ENCODE data around the gene LRP2BP. TPM values are rescaled to one million over a fixed set of nuclear protein-coding genes. Genes with fewer than 3 reads are reported as not detected.
"Not testable (repeated sequence)": the region's sequence is repeated elsewhere in the genome, so short reads cannot be mapped to it uniquely, and the experiment has no call there.

Gene LRP2BP
- total RNA-seq, 1 donor from 2014 or later, result 0.53 TPM

DNA sequence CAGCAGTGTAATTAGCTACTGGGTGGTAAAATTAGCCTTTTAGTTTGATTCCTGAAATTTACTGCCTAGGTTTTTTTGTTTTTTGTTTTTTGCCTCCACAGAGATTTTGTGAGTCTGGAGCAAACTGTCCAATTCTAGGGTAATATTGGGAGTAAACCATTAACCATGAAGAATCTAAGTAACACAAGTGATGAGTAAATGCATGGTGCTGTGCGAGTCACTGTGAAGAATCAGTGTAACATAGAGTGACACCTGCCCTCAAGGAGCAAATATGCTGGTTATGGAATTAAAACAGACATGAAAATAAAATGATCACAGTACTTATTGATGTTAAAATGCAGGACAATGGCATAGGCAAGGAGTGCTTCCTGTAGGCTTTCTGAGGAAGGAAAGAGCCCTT lies 60.1 kb downstream of the LRP2BP start:
- no peak for DNase-seq (ENCODE audit: low read depth)
- no peak for TF ChIP-seq CTCF (IDR thresholded peaks at IDR 0.05; ENCODE audit: insufficient read depth, low read length, severe bottlenecking)
- no peaks in the 10 kb centered on the region for H3K36me3 ChIP-seq (ENCODE audit: control insufficient read depth, insufficient read depth, low read length)
- no peak for FAIRE-seq
- H3K4me3 ChIP-seq (ENCODE audit: low read depth, low read length), result no peak overlapping the region
- no peaks in the 10 kb centered on the region for H3K27me3 ChIP-seq (ENCODE audit: control insufficient read depth, insufficient read depth, low read length)

DNA sequence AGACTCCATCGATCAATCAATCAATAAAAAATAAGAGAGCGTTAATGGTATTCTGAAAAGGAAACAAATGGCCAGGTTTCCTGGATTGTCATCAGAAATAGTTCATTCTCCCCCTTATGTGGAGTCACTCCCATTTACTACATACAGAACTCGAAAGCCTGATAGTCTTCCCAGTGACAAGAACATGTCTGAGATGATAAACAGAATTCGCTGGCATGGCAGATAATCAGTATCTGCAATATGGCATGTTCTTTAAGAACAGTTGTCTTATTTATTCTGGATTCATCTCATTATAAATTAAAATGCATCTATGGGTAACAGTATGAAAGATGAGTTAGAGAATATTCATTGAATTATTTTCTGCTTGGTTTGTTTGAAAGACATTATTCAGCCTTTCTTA lies 61.4 kb downstream of the LRP2BP start:
- FAIRE-seq, result no peak
- DNase-seq (ENCODE audit: low read depth), result no peak
- Histone ChIP-seq H3K36me3 (ENCODE audit: control insufficient read depth, insufficient read depth, low read length) (no peaks in the 10 kb centered on the region), H3K4me3 (ENCODE audit: low read depth, low read length) (no peak overlapping the region), H3K27me3 (ENCODE audit: control insufficient read depth, insufficient read depth, low read length) (no peaks in the 10 kb centered on the region)
- no peak for TF ChIP-seq CTCF (IDR thresholded peaks at IDR 0.05; ENCODE audit: insufficient read depth, low read length, severe bottlenecking)

- Histone ChIP-seq H3K36me3 (ENCODE audit: control insufficient read depth, insufficient read depth, low read length) (no peaks in the 10 kb centered on the region), H3K4me3 (ENCODE audit: low read depth, low read length) (no peak overlapping the region), H3K27me3 (ENCODE audit: control insufficient read depth, insufficient read depth, low read length) (no peaks in the 10 kb centered on the region)
- TF ChIP-seq CTCF (IDR thresholded peaks at IDR 0.05; ENCODE audit: insufficient read depth, low read length, severe bottlenecking), result no peak
- DNase-seq (ENCODE audit: low read depth) (no peak), FAIRE-seq (no peak)
These were observed 62.9 kb downstream of the LRP2BP start for GRCh38 chr4:185332575-185333464.

GRCh38 chr4:185329879-185330510 lies 65.7 kb downstream of the LRP2BP start:
- not testable (repeated sequence) for H3K4me3 ChIP-seq (ENCODE audit: low read depth, low read length); H3K27me3 ChIP-seq (ENCODE audit: control insufficient read depth, insufficient read depth, low read length); DNase-seq (ENCODE audit: low read depth); FAIRE-seq; H3K36me3 ChIP-seq (ENCODE audit: control insufficient read depth, insufficient read depth, low read length)

GRCh38 chr4:185328586-185328985 lies 67.1 kb downstream of the LRP2BP start:
- no peak for TF ChIP-seq CTCF (IDR thresholded peaks at IDR 0.05; ENCODE audit: insufficient read depth, low read length, severe bottlenecking)
- DNase-seq (ENCODE audit: low read depth) (no peak), FAIRE-seq (no peak)
- H3K27me3 ChIP-seq (ENCODE audit: control insufficient read depth, insufficient read depth, low read length), result no peaks in the 10 kb centered on the region
- no peaks in the 10 kb centered on the region for H3K36me3 ChIP-seq (ENCODE audit: control insufficient read depth, insufficient read depth, low read length)
- H3K4me3 ChIP-seq (ENCODE audit: low read depth, low read length), result no peak overlapping the region

DNA sequence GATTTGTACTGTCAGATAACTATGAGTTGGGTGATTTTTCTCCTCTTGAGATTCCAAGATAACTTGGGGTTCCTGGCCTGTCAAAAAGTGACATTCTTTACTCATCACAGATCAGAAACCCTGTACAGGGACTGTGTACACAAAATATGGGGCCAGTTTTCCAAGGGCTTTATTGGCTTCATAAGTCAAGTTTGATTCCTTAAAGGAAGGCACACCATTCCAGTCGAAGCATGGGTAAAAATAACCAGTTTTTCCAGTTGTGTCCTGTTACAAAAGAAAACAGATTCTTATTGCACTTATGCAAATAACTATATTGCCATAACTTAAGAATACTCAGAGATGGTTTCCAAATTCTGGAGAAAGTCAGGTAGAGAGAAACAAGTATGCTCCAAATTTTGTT lies 70.0 kb downstream of the LRP2BP start:
- peak; percentile 31 for DNase-seq (ENCODE audit: low read depth)

DNA sequence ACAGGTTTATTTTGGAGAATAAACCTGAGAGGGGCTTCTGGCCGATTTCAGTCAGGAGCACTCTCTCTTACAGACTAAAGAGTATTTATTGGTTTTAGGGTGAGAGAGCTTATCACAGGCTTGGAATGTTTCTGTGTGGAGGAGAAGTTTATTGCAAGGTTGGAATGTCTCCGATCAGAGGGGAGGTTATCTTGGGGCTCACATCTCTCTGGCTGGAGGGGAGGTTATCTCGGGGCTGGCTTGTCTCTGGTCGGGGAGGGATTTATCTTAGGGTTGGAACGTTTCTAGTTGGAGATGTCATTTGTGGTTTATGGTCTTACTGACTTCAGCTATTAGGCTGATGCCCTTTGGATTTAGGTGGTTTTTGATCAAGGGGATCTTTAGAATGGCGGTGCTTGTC lies 71.4 kb downstream of the LRP2BP start:
- not testable (repeated sequence) for H3K27me3 ChIP-seq (ENCODE audit: control insufficient read depth, insufficient read depth, low read length); DNase-seq (ENCODE audit: low read depth); H3K4me3 ChIP-seq (ENCODE audit: low read depth, low read length); H3K36me3 ChIP-seq (ENCODE audit: control insufficient read depth, insufficient read depth, low read length)
- FAIRE-seq, result peak; percentile 47

More for the DNA sequence above, 70.0 kb downstream of the LRP2BP start:
- FAIRE-seq; H3K4me3 ChIP-seq (ENCODE audit: low read depth, low read length); H3K27me3 ChIP-seq (ENCODE audit: control insufficient read depth, insufficient read depth, low read length); H3K36me3 ChIP-seq (ENCODE audit: control insufficient read depth, insufficient read depth, low read length): not testable (repeated sequence)

All from bronchial epithelial cell (primary cell).